ENCODE measurements around the gene PRDM1. TPM values are rescaled to one million over a fixed set of nuclear protein-coding genes. Genes with fewer than 3 reads are reported as not detected.

Gene PRDM1
- total RNA-seq, 1 donor from 2014 or later: 10.5 TPM

DNA sequence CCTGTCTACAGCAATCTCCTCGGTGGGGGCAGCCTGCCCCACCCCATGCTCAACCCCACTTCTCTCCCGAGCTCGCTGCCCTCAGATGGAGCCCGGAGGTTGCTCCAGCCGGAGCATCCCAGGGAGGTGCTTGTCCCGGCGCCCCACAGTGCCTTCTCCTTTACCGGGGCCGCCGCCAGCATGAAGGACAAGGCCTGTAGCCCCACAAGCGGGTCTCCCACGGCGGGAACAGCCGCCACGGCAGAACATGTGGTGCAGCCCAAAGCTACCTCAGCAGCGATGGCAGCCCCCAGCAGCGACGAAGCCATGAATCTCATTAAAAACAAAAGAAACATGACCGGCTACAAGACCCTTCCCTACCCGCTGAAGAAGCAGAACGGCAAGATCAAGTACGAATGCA is 19.4 kb downstream of the PRDM1 start:
- peaks cover 3% of the 10 kb centered on the region for H3K36me3 ChIP-seq (ENCODE audit: insufficient read depth, low read length)
- no peak overlapping the region for H3K4me3 Mint-ChIP-seq (ENCODE audit: unreplicated experiment)
- no peak for TF ChIP-seq EZH2 (IDR thresholded peaks at IDR 0.05; ENCODE audit: insufficient read depth, low read length)
- TF ChIP-seq, protein P1, sequence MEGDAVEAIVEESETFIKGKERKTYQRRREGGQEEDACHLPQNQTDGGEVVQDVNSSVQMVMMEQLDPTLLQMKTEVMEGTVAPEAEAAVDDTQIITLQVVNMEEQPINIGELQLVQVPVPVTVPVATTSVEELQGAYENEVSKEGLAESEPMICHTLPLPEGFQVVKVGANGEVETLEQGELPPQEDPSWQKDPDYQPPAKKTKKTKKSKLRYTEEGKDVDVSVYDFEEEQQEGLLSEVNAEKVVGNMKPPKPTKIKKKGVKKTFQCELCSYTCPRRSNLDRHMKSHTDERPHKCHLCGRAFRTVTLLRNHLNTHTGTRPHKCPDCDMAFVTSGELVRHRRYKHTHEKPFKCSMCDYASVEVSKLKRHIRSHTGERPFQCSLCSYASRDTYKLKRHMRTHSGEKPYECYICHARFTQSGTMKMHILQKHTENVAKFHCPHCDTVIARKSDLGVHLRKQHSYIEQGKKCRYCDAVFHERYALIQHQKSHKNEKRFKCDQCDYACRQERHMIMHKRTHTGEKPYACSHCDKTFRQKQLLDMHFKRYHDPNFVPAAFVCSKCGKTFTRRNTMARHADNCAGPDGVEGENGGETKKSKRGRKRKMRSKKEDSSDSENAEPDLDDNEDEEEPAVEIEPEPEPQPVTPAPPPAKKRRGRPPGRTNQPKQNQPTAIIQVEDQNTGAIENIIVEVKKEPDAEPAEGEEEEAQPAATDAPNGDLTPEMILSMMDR (IDR thresholded peaks at IDR 0.05; ENCODE audit: insufficient read depth, low read depth, low read length): no peak
- no peaks in the 10 kb centered on the region for H3K27me3 ChIP-seq (ENCODE audit: insufficient read depth, low read length)
- no peaks in the 10 kb centered on the region for H3K9me3 Mint-ChIP-seq (ENCODE audit: unreplicated experiment)
- H3K9me3 ChIP-seq (ENCODE audit: insufficient read depth, low read depth, low read length): no peaks in the 10 kb centered on the region
- no peak overlapping the region for H3K4me2 ChIP-seq (ENCODE audit: low read length)
- H3K9ac ChIP-seq (ENCODE audit: low read length): no peak overlapping the region
- no peaks in the 10 kb centered on the region for H4K20me1 ChIP-seq (ENCODE audit: insufficient read depth, low read length)
- no peak overlapping the region for H3K27ac Mint-ChIP-seq (ENCODE audit: unreplicated experiment)
- no peaks in the 10 kb centered on the region for H3K4me1 ChIP-seq (ENCODE audit: insufficient read depth, low read length)
- FAIRE-seq: no peak
- H3K79me2 ChIP-seq (ENCODE audit: insufficient read depth, low read length): no peaks in the 10 kb centered on the region
- no peaks in the 10 kb centered on the region for H3K27me3 Mint-ChIP-seq (ENCODE audit: low read depth, unreplicated experiment)
- DNase-seq (ENCODE audit: low read depth): no peak
- peaks cover 39% of the 10 kb centered on the region for H3K36me3 Mint-ChIP-seq (ENCODE audit: low read depth, unreplicated experiment)
- no peak overlapping the region for H3K27ac ChIP-seq (ENCODE audit: low read depth, low read length)
- no peak overlapping the region for H3K4me3 ChIP-seq (ENCODE audit: insufficient read depth, low read depth, low read length)
- no peak overlapping the region for H2AFZ ChIP-seq (ENCODE audit: low read depth, low read length)
- peaks cover 11% of the 10 kb centered on the region for H3K4me1 Mint-ChIP-seq (ENCODE audit: low read depth, unreplicated experiment)

DNA sequence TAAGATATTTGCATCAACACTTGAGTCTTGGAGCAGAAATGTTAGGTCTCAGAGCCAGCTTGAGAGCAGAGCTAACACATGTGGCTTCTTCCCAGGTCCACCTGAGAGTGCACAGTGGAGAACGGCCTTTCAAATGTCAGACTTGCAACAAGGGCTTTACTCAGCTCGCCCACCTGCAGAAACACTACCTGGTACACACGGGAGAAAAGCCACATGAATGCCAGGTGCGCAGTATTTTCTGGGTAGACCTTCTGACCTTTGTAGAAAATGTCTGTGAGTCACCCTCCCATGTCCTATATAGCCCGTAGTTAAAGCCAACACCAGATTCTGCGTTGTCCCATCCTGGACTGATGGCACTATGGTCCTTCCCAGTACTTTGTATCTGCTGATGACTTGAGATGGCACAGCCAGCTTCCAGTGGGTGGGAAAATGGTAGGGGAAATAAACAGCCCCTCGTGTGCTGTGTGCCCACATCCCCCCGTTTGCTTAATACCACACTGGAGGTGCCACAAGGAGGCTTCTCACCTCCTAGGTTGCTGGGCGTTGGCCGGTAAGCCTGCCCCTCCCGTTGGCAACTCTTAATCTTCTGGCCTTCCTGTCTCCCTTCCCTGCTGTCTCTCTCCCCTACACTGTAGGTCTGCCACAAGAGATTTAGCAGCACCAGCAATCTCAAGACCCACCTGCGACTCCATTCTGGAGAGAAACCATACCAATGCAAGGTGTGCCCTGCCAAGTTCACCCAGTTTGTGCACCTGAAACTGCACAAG is 20.3 kb downstream of the PRDM1 start:
- Histone ChIP-seq H3K9ac (ENCODE audit: low read length) (no peak overlapping the region), H3K27ac (ENCODE audit: low read depth, low read length) (no peak overlapping the region), H3K27me3 (ENCODE audit: insufficient read depth, low read length) (no peaks in the 10 kb centered on the region), H3K9me3 (ENCODE audit: insufficient read depth, low read depth, low read length) (no peaks in the 10 kb centered on the region), H2AFZ (ENCODE audit: low read depth, low read length) (no peak overlapping the region), H3K36me3 (ENCODE audit: insufficient read depth, low read length) (peaks cover 3% of the 10 kb centered on the region), H3K4me3 (ENCODE audit: insufficient read depth, low read depth, low read length) (no peak overlapping the region), H3K4me2 (ENCODE audit: low read length) (no peak overlapping the region), H4K20me1 (ENCODE audit: insufficient read depth, low read length) (no peaks in the 10 kb centered on the region), H3K4me1 (ENCODE audit: insufficient read depth, low read length) (no peaks in the 10 kb centered on the region), H3K79me2 (ENCODE audit: insufficient read depth, low read length) (no peaks in the 10 kb centered on the region)
- DNase-seq (ENCODE audit: low read depth) (no peak), FAIRE-seq (no peak)
- peaks cover 7% of the 10 kb centered on the region for H3K4me1 Mint-ChIP-seq (ENCODE audit: low read depth, unreplicated experiment)
- peak overlapping the region; percentile 5 for H3K27ac Mint-ChIP-seq (ENCODE audit: unreplicated experiment)
- H3K4me3 Mint-ChIP-seq (ENCODE audit: unreplicated experiment): no peak overlapping the region
- H3K27me3 Mint-ChIP-seq (ENCODE audit: low read depth, unreplicated experiment): no peaks in the 10 kb centered on the region
- no peaks in the 10 kb centered on the region for H3K9me3 Mint-ChIP-seq (ENCODE audit: unreplicated experiment)
- peaks cover 35% of the 10 kb centered on the region for H3K36me3 Mint-ChIP-seq (ENCODE audit: low read depth, unreplicated experiment)
- TF ChIP-seq EZH2 (IDR thresholded peaks at IDR 0.05; ENCODE audit: insufficient read depth, low read length): no peak
- TF ChIP-seq, protein P1 (IDR thresholded peaks at IDR 0.05; ENCODE audit: insufficient read depth, low read depth, low read length): no peak

DNA sequence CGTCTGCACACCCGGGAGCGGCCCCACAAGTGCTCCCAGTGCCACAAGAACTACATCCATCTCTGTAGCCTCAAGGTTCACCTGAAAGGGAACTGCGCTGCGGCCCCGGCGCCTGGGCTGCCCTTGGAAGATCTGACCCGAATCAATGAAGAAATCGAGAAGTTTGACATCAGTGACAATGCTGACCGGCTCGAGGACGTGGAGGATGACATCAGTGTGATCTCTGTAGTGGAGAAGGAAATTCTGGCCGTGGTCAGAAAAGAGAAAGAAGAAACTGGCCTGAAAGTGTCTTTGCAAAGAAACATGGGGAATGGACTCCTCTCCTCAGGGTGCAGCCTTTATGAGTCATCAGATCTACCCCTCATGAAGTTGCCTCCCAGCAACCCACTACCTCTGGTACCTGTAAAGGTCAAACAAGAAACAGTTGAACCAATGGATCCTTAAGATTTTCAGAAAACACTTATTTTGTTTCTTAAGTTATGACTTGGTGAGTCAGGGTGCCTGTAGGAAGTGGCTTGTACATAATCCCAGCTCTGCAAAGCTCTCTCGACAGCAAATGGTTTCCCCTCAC is 21.0 kb downstream of the PRDM1 start:
- Histone ChIP-seq H3K27ac (ENCODE audit: low read depth, low read length) (no peak overlapping the region), H3K4me3 (ENCODE audit: insufficient read depth, low read depth, low read length) (no peak overlapping the region), H3K79me2 (ENCODE audit: insufficient read depth, low read length) (no peaks in the 10 kb centered on the region), H3K36me3 (ENCODE audit: insufficient read depth, low read length) (peaks cover 3% of the 10 kb centered on the region), H3K4me2 (ENCODE audit: low read length) (no peak overlapping the region), H3K9ac (ENCODE audit: low read length) (no peak overlapping the region), H3K4me1 (ENCODE audit: insufficient read depth, low read length) (no peaks in the 10 kb centered on the region), H4K20me1 (ENCODE audit: insufficient read depth, low read length) (no peaks in the 10 kb centered on the region), H3K27me3 (ENCODE audit: insufficient read depth, low read length) (no peaks in the 10 kb centered on the region), H3K9me3 (ENCODE audit: insufficient read depth, low read depth, low read length) (no peaks in the 10 kb centered on the region), H2AFZ (ENCODE audit: low read depth, low read length) (no peak overlapping the region)
- peak overlapping the region; percentile 5 for H3K27ac Mint-ChIP-seq (ENCODE audit: unreplicated experiment)
- H3K4me3 Mint-ChIP-seq (ENCODE audit: unreplicated experiment): no peak overlapping the region
- FAIRE-seq (no peak), DNase-seq (ENCODE audit: low read depth) (no peak)
- peaks cover 35% of the 10 kb centered on the region for H3K36me3 Mint-ChIP-seq (ENCODE audit: low read depth, unreplicated experiment)
- TF ChIP-seq, protein P1 (IDR thresholded peaks at IDR 0.05; ENCODE audit: insufficient read depth, low read depth, low read length): no peak
- TF ChIP-seq EZH2 (IDR thresholded peaks at IDR 0.05; ENCODE audit: insufficient read depth, low read length): no peak
- no peaks in the 10 kb centered on the region for H3K9me3 Mint-ChIP-seq (ENCODE audit: unreplicated experiment)
- H3K4me1 Mint-ChIP-seq (ENCODE audit: low read depth, unreplicated experiment): peaks cover 5% of the 10 kb centered on the region
- no peaks in the 10 kb centered on the region for H3K27me3 Mint-ChIP-seq (ENCODE audit: low read depth, unreplicated experiment)
